PC-9 (cell line): ENCODE measurements around the gene HTT. TPM values are rescaled to one million over a fixed set of nuclear protein-coding genes. Genes with fewer than 3 reads are reported as not detected.
A peak's percentile ranks its signal among the peaks of the same experiment; 100 is the strongest.

Experiments
- BruUV-seq: library from RNA; stranded (reverse); fragments of 400-500 nt; replicated peaks from 2 replicates; lab custom pipeline; 2021; lab: Mats Ljungman, UMichigan
- CTCF ChIA-PET: fragments of 300-600 bp; sonication (Branson Sonifier 250); formaldehyde crosslinking; loops from one replicate; lab custom pipeline; 2022; ENCODE audit warnings: antibody characterized with exemption; lab: Charles Lee
- POLR2A ChIA-PET: fragments of 300-600 bp; sonication (Branson Sonifier 250); formaldehyde crosslinking; loops from one replicate; lab custom pipeline; 2022; ENCODE audit warnings: antibody characterized with exemption; ENCODE audit not compliant: unreplicated experiment; lab: Charles Lee
- DNase-seq, 2 experiments: peaks; one replicate each; pipeline versions ENCODE4 v3.0.0 to v3.0.0-alpha.2; 2015 to 2022; ENCODE audit warnings: mixed read lengths in 1 of 2
- H2AFZ ChIP-seq: fragments of 200-600 bp; sonication (generic); 2 replicates; pipeline ENCODE4 v1.8.1; 2017; ENCODE audit warnings: antibody characterized with exemption
- H3F3A ChIP-seq: fragments of 200-600 bp; sonication (generic); 2 replicates; pipeline ENCODE4 v1.8.1; 2017; ENCODE audit warnings: antibody characterized with exemption, mild to moderate bottlenecking, low read depth; ENCODE audit not compliant: insufficient read depth
- H3K27ac ChIP-seq: fragments of 200-600 bp; sonication (generic); 2 replicates; pipeline ENCODE4 v1.6.1; 2016; ENCODE audit warnings: mixed run types
- H3K27me3 ChIP-seq: fragments of 200-600 bp; sonication (generic); 2 replicates; pipeline ENCODE4 v1.6.1; 2016; ENCODE audit warnings: low read depth, mixed run types; ENCODE audit not compliant: insufficient read depth
- H3K36me3 ChIP-seq: fragments of 200-600 bp; sonication (generic); 2 replicates; pipeline ENCODE4 v1.6.1; 2016; ENCODE audit warnings: low read depth, mixed run types
- H3K4me1 ChIP-seq: fragments of 200-600 bp; sonication (generic); replicated peaks from 2 replicates; pipeline ENCODE4 v1.6.1; 2016; ENCODE audit warnings: mixed run types; ENCODE audit not compliant: insufficient read depth
- H3K4me2 ChIP-seq: fragments of 200-600 bp; sonication (generic); 2 replicates; pipeline ENCODE4 v1.6.1; 2017; ENCODE audit warnings: mixed run types
- H3K4me3 ChIP-seq: fragments of 200-600 bp; sonication (generic); 2 replicates; pipeline ENCODE4 v1.6.1; 2016; ENCODE audit warnings: mixed run types
- H3K79me2 ChIP-seq: fragments of 200-600 bp; sonication (generic); 2 replicates; pipeline ENCODE4 v1.6.1; 2017; ENCODE audit warnings: low read depth, mixed run types
- H3K9me2 ChIP-seq: fragments of 200-600 bp; sonication (generic); 2 replicates; pipeline ENCODE4 v1.8.1; 2017; ENCODE audit warnings: mild to moderate bottlenecking; ENCODE audit not compliant: insufficient read depth
- H3K9me3 ChIP-seq: fragments of 200-600 bp; sonication (generic); 2 replicates; pipeline ENCODE4 v1.8.1; 2016; ENCODE audit warnings: low read depth; ENCODE audit not compliant: insufficient read depth
- H4K20me1 ChIP-seq: fragments of 200-600 bp; sonication (generic); 2 replicates; pipeline ENCODE4 v1.8.1; 2017; ENCODE audit not compliant: insufficient read depth
- EZH2 ChIP-seq: fragments of 200-600 bp; sonication (generic); IDR thresholded peaks from 2 replicates; pipeline ENCODE4 v1.8.0; 2017; ENCODE audit warnings: antibody characterized with exemption, low read depth
- intact Hi-C: fragments of 100-400 bp; cut with micrococcal nuclease; formaldehyde crosslinking; loops from one replicate; pipeline ENCODE4 v1.10.0; 2022; ENCODE audit not compliant: unreplicated experiment
- total RNA-seq: library from RNA; stranded (reverse); gene quantifications from 2 replicates; pipeline ENCODE4 v1.2.3, GENCODE V29; 2021
- TF ChIP-seq, protein P1 (sequence below): fragments of 200-600 bp; sonication (generic); conservative IDR thresholded peaks from 2 replicates; pipeline ENCODE4 v1.6.1; 2017; ENCODE audit warnings: mixed run types, antibody characterized with exemption, mild to moderate bottlenecking, moderate library complexity

The HTT gene
- total RNA-seq, 1 experiment from 2014 or later: 81.7 TPM

- intact Hi-C loops: no loop called here
- Histone ChIP-seq H3K27ac (no peak overlapping the region), H3K36me3 (no peaks in the 10 kb centered on the region), H3K9me3 (no peaks in the 10 kb centered on the region), H3K4me2 (no peak overlapping the region), H4K20me1 (no peaks in the 10 kb centered on the region), H3K27me3 (no peaks in the 10 kb centered on the region), H3K9me2 (no peaks in the 10 kb centered on the region), H3F3A (peaks cover 17% of the 10 kb centered on the region), H2AFZ (no peak overlapping the region), H3K4me1 (peaks cover 28% of the 10 kb centered on the region), H3K4me3 (no peak overlapping the region), H3K79me2 (no peaks in the 10 kb centered on the region)
- DNase-seq: no peak
- ChIA-PET CTCF (no interaction called here), POLR2A (no interaction called here)
- no TSS peak for BruUV-seq
- no peak for TF ChIP-seq EZH2
- TF ChIP-seq, protein P1, sequence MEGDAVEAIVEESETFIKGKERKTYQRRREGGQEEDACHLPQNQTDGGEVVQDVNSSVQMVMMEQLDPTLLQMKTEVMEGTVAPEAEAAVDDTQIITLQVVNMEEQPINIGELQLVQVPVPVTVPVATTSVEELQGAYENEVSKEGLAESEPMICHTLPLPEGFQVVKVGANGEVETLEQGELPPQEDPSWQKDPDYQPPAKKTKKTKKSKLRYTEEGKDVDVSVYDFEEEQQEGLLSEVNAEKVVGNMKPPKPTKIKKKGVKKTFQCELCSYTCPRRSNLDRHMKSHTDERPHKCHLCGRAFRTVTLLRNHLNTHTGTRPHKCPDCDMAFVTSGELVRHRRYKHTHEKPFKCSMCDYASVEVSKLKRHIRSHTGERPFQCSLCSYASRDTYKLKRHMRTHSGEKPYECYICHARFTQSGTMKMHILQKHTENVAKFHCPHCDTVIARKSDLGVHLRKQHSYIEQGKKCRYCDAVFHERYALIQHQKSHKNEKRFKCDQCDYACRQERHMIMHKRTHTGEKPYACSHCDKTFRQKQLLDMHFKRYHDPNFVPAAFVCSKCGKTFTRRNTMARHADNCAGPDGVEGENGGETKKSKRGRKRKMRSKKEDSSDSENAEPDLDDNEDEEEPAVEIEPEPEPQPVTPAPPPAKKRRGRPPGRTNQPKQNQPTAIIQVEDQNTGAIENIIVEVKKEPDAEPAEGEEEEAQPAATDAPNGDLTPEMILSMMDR: no peak
These were observed 214.2 kb downstream of the HTT start for GRCh38 chr4:3288571-3289094.

- no peak for TF ChIP-seq EZH2
- TF ChIP-seq, protein P1: no peak
- H3K4me2 ChIP-seq: no peak overlapping the region; the same call in 1 of the 2 replicates
These were observed 216.0 kb downstream of the HTT start for GRCh38 chr4:3290476-3290875.

DNA sequence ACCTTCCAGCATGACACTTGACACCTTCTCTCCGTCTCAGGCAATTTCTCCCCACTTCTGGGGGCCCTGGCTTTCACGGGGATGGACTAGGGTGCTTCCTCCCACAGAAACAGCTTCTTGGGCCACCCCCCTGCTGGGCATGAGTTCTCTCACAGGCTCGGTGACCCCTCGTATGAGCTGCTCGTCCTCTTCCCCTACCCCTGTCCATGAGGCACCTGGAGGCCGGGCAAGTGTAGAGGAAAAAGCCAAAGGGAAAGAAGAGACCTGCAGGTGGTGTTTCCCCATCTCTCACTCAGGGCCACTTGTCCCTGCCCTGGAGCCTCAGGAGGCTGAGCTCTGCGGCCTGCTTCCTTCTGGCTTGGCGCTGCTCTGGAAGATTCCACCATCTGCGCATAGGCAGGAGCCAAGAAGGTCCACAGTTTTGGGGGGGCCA lies 216.4 kb downstream of the HTT start:
- intact Hi-C loops: loop anchor here (10.0 kb wide), 1 partner anchor 194 kb away; no protein-coding TSS in a partner anchor
- H3F3A ChIP-seq: peaks cover 17% of the 10 kb centered on the region
- H3K27me3 ChIP-seq: no peaks in the 10 kb centered on the region
- no TSS peak for BruUV-seq
- no peak for DNase-seq
- CTCF ChIA-PET: no interaction called here
- no peaks in the 10 kb centered on the region for H3K36me3 ChIP-seq
- no peaks in the 10 kb centered on the region for H3K79me2 ChIP-seq
- H3K4me1 ChIP-seq: peaks cover 20% of the 10 kb centered on the region
- H4K20me1 ChIP-seq: no peaks in the 10 kb centered on the region
- H2AFZ ChIP-seq: no peak overlapping the region
- H3K4me3 ChIP-seq: peak overlapping the region; percentile 78; the same call in 1 of the 2 replicates
- POLR2A ChIA-PET: no interaction called here
- H3K27ac ChIP-seq: 0 out of 2 replicates have a peak overlapping the region, but pooled peaks have one; percentile 46
- peak overlapping the region; percentile 93 for H3K4me2 ChIP-seq
- H3K9me3 ChIP-seq: no peaks in the 10 kb centered on the region
- no peaks in the 10 kb centered on the region for H3K9me2 ChIP-seq
- TF ChIP-seq, protein P1: no peak
- TF ChIP-seq EZH2: no peak

More at GRCh38 chr4:3290476-3290875, 216.0 kb downstream of the HTT start:
- ChIA-PET POLR2A (no interaction called here), CTCF (no interaction called here)
- Histone ChIP-seq H3K9me3 (no peaks in the 10 kb centered on the region), H3K36me3 (no peaks in the 10 kb centered on the region), H3K27ac (no peak overlapping the region), H3K4me3 (no peak overlapping the region), H4K20me1 (no peaks in the 10 kb centered on the region), H3F3A (peaks cover 17% of the 10 kb centered on the region), H3K4me1 (peaks cover 24% of the 10 kb centered on the region), H3K9me2 (no peaks in the 10 kb centered on the region), H3K27me3 (no peaks in the 10 kb centered on the region), H3K79me2 (no peaks in the 10 kb centered on the region), H2AFZ (no peak overlapping the region)
- no TSS peak for BruUV-seq
- no peak for DNase-seq
- intact Hi-C loops: loop anchor here (10.0 kb wide), 1 partner anchor 194 kb away; no protein-coding TSS in a partner anchor
